Prostate gland (tissue), 2 donors: ENCODE results near the gene ZBTB16.

ENCODE experiments used
- POLR2A ChIP-seq: fragments of 450-650 bp; IDR thresholded peaks from one replicate; pipeline ENCODE4 v1.6.1; 2016; ENCODE audit warnings: antibody characterized with exemption, mild to moderate bottlenecking
- POLR2AphosphoS5 ChIP-seq: sonication (generic); formaldehyde crosslinking; IDR thresholded peaks from one replicate; pipeline ENCODE4 v1.6.1; 2017; ENCODE audit warnings: antibody characterized with exemption
- TF ChIP-seq, protein P1 (sequence below), 4 experiments: fragments of 200-600 bp in 2 of 4; fragments of 450-650 bp in 2 of 4; sonication (generic) in 2 of 4; IDR thresholded peaks; 1 replicate in 3 of 4; 2 replicates in 1 of 4; pipeline ENCODE4 v1.5.1; 2016 to 2019; ENCODE audit warnings: antibody characterized with exemption in 4 of 4, mild to moderate bottlenecking in 2 of 4, moderate library complexity in 2 of 4

DNA sequence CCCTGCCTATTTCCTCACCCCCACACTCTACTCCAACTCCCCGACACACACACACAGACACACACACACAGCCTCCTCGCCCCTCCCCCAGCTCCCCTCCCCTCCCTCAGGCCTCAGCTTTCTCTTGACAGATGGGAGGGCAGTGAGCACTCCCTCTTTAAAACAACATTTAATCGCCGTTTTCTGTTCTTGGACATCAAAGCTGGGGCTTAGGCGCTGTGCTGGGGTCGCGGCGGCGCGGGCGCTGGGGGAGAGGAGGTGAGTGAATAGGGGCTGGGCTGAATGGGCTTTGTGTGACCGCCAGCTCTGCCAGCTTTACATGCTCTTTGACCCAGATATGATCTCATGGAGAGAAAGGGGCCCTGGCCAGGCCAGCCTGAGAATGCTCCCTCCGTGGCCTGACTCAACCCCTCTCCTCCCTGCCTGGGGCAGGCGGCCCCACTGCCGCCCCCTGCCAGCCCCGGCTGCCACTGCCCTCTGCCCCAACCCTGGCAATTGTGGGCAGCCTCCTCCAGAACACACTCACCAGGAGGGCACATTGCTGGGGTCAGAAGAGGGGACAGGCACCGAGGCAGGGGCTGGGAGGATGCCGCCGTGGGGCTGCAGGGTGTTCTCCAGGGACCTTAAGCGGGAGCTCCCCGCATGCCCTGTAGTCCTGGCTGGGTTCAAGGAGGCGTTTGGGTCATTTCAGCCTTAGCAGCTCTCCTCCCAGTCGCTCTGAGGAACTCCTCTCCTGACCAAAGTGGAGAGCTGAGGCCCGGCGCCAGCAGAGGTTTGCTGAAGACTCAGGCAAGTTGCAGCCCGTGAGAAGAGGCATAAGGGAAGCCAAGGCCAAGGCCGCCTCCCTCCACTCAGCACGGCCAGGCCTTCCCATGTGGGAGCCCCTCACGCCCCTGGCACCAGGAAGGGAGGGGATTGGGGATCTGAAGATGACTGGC lies 198.4 kb downstream of the ZBTB16 start:
- TF ChIP-seq, protein P1, sequence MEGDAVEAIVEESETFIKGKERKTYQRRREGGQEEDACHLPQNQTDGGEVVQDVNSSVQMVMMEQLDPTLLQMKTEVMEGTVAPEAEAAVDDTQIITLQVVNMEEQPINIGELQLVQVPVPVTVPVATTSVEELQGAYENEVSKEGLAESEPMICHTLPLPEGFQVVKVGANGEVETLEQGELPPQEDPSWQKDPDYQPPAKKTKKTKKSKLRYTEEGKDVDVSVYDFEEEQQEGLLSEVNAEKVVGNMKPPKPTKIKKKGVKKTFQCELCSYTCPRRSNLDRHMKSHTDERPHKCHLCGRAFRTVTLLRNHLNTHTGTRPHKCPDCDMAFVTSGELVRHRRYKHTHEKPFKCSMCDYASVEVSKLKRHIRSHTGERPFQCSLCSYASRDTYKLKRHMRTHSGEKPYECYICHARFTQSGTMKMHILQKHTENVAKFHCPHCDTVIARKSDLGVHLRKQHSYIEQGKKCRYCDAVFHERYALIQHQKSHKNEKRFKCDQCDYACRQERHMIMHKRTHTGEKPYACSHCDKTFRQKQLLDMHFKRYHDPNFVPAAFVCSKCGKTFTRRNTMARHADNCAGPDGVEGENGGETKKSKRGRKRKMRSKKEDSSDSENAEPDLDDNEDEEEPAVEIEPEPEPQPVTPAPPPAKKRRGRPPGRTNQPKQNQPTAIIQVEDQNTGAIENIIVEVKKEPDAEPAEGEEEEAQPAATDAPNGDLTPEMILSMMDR (IDR thresholded peaks at IDR 0.05): peak in 1 of 4 experiments; percentile 11
- TF ChIP-seq POLR2A (no peak), POLR2AphosphoS5 (peak; percentile 8)
